BLaER1 (cell line): Measurements from ENCODE around the gene PDE6C.

Experiments
- H3K27ac ChIP-seq: shearing (Covaris generic); formaldehyde crosslinking; 2 replicates; pipeline ENCODE4 v1.8.1; 2022
- H3K27me3 ChIP-seq: shearing (Covaris generic); formaldehyde crosslinking; 2 replicates; pipeline ENCODE4 v1.8.1; 2022
- H3K36me3 ChIP-seq: shearing (Covaris generic); formaldehyde crosslinking; 2 replicates; pipeline ENCODE4 v1.8.1; 2022
- H3K4me1 ChIP-seq: shearing (Covaris generic); formaldehyde crosslinking; 2 replicates; pipeline ENCODE4 v1.8.1; 2022
- H3K4me2 ChIP-seq: shearing (Covaris generic); formaldehyde crosslinking; 2 replicates; pipeline ENCODE4 v1.8.1; 2022
- H3K4me3 ChIP-seq: shearing (Covaris generic); formaldehyde crosslinking; 2 replicates; pipeline ENCODE4 v1.8.1; 2022
- H3K9ac ChIP-seq: shearing (Covaris generic); formaldehyde crosslinking; 2 replicates; pipeline ENCODE4 v1.8.1; 2022
- H3K9me3 ChIP-seq: shearing (Covaris generic); formaldehyde crosslinking; 2 replicates; pipeline ENCODE4 v1.8.1; 2022
- H4K20me1 ChIP-seq: shearing (Covaris generic); formaldehyde crosslinking; 2 replicates; pipeline ENCODE4 v1.8.1; 2022
- Cebpa-rat ChIP-seq: shearing (Covaris generic); IDR thresholded peaks from 2 replicates; pipeline ENCODE4 v1.8.1; 2022

Gene PDE6C

DNA sequence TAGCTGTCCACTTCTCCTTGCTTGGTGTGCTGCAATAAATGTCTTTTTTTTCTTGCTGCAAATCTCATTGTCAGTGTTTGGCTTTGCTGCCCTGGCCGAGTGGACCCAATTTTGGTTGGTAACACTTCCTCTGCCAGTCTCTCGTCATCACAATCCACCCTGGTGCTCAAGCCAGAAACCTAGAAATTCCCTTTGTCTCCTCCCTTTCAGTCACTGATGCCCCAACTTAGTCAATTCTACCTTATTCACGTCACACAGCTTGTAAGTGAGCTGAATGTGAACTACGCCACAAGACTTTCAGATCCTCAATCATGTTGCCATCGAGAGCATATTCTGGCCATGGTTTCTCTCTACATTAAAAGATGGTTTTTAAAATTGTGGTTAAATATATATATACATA is 103.0 kb downstream of the PDE6C start:
- Histone ChIP-seq H3K9ac (no peak overlapping the region), H3K4me3 (no peak overlapping the region), H3K27ac (no peak overlapping the region), H3K36me3 (no peaks in the 10 kb centered on the region), H3K4me2 (no peak overlapping the region), H3K9me3 (no peaks in the 10 kb centered on the region), H3K27me3 (no peaks in the 10 kb centered on the region), H3K4me1 (no peaks in the 10 kb centered on the region), H4K20me1 (no peaks in the 10 kb centered on the region)
- no peak for TF ChIP-seq Cebpa-rat
